Measurements from ENCODE around the gene EFEMP1. TPM values are rescaled to one million over a fixed set of nuclear protein-coding genes. Genes with fewer than 3 reads are reported as not detected.

The EFEMP1 gene
- total and polyA plus RNA-seq, 10 of the 15 experiments (the other 5 are each of a cell fraction or from before 2014, with no cell fraction given) = 0.27 to 1.2 (median 0.35) TPM; not detected in 6

DNA sequence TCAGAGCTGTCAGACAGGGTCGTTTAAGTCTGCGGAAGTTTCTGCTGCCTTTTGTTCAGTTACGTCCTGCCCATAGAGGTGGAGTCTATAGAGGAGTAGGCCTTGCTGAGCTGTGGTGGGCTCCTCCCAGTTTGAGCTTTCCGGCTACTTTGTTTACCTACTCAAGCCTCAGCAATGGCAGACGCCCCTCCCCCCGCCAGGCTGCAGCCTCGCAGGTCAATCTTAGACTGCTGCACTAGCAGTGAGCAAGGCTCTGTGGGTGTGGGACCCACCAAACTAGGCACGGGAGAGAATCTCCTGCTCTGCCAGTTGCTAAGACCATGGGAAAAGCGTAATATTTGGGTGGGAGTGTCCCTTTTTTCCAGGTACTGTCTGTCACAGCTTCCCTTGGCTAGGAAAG, 86.5 kb downstream of the EFEMP1 start:
- H3K9ac ChIP-seq (ENCODE audit: control insufficient read depth, insufficient read depth, low read length) = no peak overlapping the region
- H3K4me2 ChIP-seq (ENCODE audit: control insufficient read depth, insufficient read depth) = no peak overlapping the region
- no peaks in the 10 kb centered on the region for H3K4me1 ChIP-seq (ENCODE audit: control insufficient read depth, insufficient read depth, low read length)
- no peaks in the 10 kb centered on the region for H3K79me2 ChIP-seq (ENCODE audit: control insufficient read depth, insufficient read depth, low read length)
- no TSS peak for BruUV-seq (replicated peaks)
- WGBS (ENCODE audit: insufficient coverage, insufficient replicate concordance, low lambda C conversion rate, missing lambda C conversion rate) = 42% methylated on average over 9 of the region's 9 CpGs
- intact Hi-C loops (cut with micrococcal nuclease; ENCODE audit: unreplicated experiment) = no loop called here
- DNase-seq (ENCODE audit: low read depth, low spot score) (no peak), ATAC-seq (no peak), FAIRE-seq (no peak)
- ChIA-PET POLR2A (no interaction called here), SMC1A (ENCODE audit: uncharacterized antibody, unreplicated experiment) (no interaction called here), CTCF (no interaction called here), RAD21 (ENCODE audit: unreplicated experiment) (no interaction called here)
- TF ChIP-seq NR2C1 (IDR thresholded peaks at IDR 0.05) = no peak
- no peak for TF ChIP-seq BRCA1 (IDR thresholded peaks at IDR 0.05; ENCODE audit: low read depth, low read length)
- no peak for TF ChIP-seq RAD21 (IDR thresholded peaks at IDR 0.05; ENCODE audit: insufficient read depth, low read depth, low read length)
- no peak for TF ChIP-seq RB1 (IDR thresholded peaks at IDR 0.05; ENCODE audit: borderline replicate concordance)
- TF ChIP-seq YBX1 (IDR thresholded peaks at IDR 0.05) = no peak
- no peak for TF ChIP-seq BCL11A (IDR thresholded peaks at IDR 0.05; ENCODE audit: low read depth, low read length)
- TF ChIP-seq, protein P1, sequence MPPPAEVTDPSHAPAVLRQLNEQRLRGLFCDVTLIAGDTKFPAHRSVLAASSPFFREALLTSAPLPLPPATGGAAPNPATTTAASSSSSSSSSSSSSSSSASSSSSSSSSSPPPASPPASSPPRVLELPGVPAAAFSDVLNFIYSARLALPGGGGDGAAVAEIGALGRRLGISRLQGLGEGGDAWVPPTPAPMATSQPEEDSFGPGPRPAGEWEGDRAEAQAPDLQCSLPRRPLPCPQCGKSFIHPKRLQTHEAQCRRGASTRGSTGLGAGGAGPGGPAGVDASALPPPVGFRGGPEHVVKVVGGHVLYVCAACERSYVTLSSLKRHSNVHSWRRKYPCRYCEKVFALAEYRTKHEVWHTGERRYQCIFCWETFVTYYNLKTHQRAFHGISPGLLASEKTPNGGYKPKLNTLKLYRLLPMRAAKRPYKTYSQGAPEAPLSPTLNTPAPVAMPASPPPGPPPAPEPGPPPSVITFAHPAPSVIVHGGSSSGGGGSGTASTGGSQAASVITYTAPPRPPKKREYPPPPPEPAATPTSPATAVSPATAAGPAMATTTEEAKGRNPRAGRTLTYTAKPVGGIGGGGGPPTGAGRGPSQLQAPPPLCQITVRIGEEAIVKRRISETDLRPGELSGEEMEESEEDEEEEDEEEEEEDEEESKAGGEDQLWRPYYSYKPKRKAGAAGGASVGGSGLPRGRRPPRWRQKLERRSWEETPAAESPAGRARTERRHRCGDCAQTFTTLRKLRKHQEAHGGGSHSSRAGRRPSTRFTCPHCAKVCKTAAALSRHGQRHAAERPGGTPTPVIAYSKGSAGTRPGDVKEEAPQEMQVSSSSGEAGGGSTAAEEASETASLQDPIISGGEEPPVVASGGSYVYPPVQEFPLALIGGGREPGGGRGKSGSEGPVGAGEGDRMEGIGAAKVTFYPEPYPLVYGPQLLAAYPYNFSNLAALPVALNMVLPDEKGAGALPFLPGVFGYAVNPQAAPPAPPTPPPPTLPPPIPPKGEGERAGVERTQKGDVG (CRISPR knock-in tag; IDR thresholded peaks at IDR 0.05) = no peak
- TF ChIP-seq, protein P2, sequence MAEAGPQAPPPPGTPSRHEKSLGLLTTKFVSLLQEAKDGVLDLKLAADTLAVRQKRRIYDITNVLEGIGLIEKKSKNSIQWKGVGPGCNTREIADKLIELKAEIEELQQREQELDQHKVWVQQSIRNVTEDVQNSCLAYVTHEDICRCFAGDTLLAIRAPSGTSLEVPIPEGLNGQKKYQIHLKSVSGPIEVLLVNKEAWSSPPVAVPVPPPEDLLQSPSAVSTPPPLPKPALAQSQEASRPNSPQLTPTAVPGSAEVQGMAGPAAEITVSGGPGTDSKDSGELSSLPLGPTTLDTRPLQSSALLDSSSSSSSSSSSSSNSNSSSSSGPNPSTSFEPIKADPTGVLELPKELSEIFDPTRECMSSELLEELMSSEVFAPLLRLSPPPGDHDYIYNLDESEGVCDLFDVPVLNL (IDR thresholded peaks at IDR 0.05; ENCODE audit: low read depth, low read length) = no peak
- no peak for TF ChIP-seq SIX5 (IDR thresholded peaks at IDR 0.05; ENCODE audit: low read depth, low read length, severe bottlenecking)
- no peak for TF ChIP-seq CREM (IDR thresholded peaks at IDR 0.05; ENCODE audit: low read depth)
- TF ChIP-seq IKZF2 (IDR thresholded peaks at IDR 0.05) = no peak
- TF ChIP-seq MYC (IDR thresholded peaks at IDR 0.05; ENCODE audit: insufficient read depth, insufficient read length, insufficient replicate concordance, low read length, severe bottlenecking) = no peak
- TF ChIP-seq POLR2AphosphoS5 (IDR thresholded peaks at IDR 0.05; ENCODE audit: low read length) = no peak
- no peak for TF ChIP-seq CHD2 (IDR thresholded peaks at IDR 0.05; ENCODE audit: borderline replicate concordance, low read depth, low read length)
- TF ChIP-seq, protein P3, sequence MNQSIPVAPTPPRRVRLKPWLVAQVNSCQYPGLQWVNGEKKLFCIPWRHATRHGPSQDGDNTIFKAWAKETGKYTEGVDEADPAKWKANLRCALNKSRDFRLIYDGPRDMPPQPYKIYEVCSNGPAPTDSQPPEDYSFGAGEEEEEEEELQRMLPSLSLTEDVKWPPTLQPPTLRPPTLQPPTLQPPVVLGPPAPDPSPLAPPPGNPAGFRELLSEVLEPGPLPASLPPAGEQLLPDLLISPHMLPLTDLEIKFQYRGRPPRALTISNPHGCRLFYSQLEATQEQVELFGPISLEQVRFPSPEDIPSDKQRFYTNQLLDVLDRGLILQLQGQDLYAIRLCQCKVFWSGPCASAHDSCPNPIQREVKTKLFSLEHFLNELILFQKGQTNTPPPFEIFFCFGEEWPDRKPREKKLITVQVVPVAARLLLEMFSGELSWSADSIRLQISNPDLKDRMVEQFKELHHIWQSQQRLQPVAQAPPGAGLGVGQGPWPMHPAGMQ (IDR thresholded peaks at IDR 0.05; ENCODE audit: borderline replicate concordance) = no peak
- H3K27me3 ChIP-seq (replicated peaks in 1 of 2; ENCODE audit: control insufficient read depth in 2 of 2, insufficient read depth in 2 of 2, low read length in 1 of 2) = no peaks in the 10 kb centered on the region
- H3K9me3 ChIP-seq (replicated peaks; ENCODE audit: control insufficient read depth, insufficient read depth, low read length) = no peaks in the 10 kb centered on the region
- no peaks in the 10 kb centered on the region for H4K20me1 ChIP-seq (ENCODE audit: control insufficient read depth, insufficient read depth)
- H2AFZ ChIP-seq (ENCODE audit: control insufficient read depth, low read depth, low read length) = no peak overlapping the region
- no peak overlapping the region for H3K27ac ChIP-seq (ENCODE audit: control insufficient read depth, insufficient read depth)
- in situ Hi-C loops (cut with MboI) = no loop called here
- no peaks in the 10 kb centered on the region for H3K36me3 ChIP-seq (ENCODE audit: control insufficient read depth in 2 of 2, insufficient read depth in 2 of 2, low read length in 1 of 2)
- H3K4me3 ChIP-seq = no peak overlapping the region
